ENCODE data around the gene PEX14. TPM values are rescaled to one million over a fixed set of nuclear protein-coding genes. Genes with fewer than 3 reads are reported as not detected.

Gene PEX14
- total and polyA plus RNA-seq, 2 experiments from 2014 or later = 17.6 to 19.6 TPM

- ATAC-seq = no peak
- Histone ChIP-seq H3K4me2 (no peak overlapping the region), H4K20me1 (replicated peaks; ENCODE audit: insufficient read depth) (peaks cover 24% of the 10 kb centered on the region), H3K36me3 (ENCODE audit: insufficient read depth) (no peaks in the 10 kb centered on the region), H3F3A (replicated peaks; ENCODE audit: low read depth) (0 out of 2 replicates have a peak, but pooled peaks cover 2% of the 10 kb centered on the region), H3K9me2 (ENCODE audit: insufficient read depth) (no peaks in the 10 kb centered on the region), H3K79me2 (replicated peaks; ENCODE audit: insufficient read depth) (peaks cover 99% of the 10 kb centered on the region), H3K4me1 (ENCODE audit: insufficient read depth) (no peaks in the 10 kb centered on the region), H2AFZ (no peak overlapping the region), H3K4me3 (no peak overlapping the region), H3K27ac (ENCODE audit: low read depth) (no peak overlapping the region), H3K27me3 (ENCODE audit: insufficient read depth) (no peaks in the 10 kb centered on the region)
- TF ChIP-seq ZNF462 (CRISPR knock-in tag; IDR thresholded peaks at IDR 0.05) (no peak), CTCF (conservative IDR thresholded peaks at IDR 0.05; ENCODE audit: low read depth in 2 of 2) (no peak), CREB1 (CRISPR knock-in tag; IDR thresholded peaks at IDR 0.05; ENCODE audit: low read depth) (no peak), NANOG (IDR thresholded peaks at IDR 0.05; ENCODE audit: borderline replicate concordance) (no peak), STAT1 (IDR thresholded peaks at IDR 0.05; ENCODE audit: unreplicated experiment) (no peak), EZH2 (IDR thresholded peaks at IDR 0.05; ENCODE audit: low read depth, unreplicated experiment) (no peak), ETS1 (IDR thresholded peaks at IDR 0.05) (no peak), REST (IDR thresholded peaks at IDR 0.05; ENCODE audit: unreplicated experiment) (no peak), ZNF331 (CRISPR knock-in tag; IDR thresholded peaks at IDR 0.05; ENCODE audit: low read depth) (no peak), JUNB (IDR thresholded peaks at IDR 0.05; ENCODE audit: unreplicated experiment) (no peak), EZH2phosphoT487 (IDR thresholded peaks at IDR 0.05; ENCODE audit: unreplicated experiment) (no peak)
- Mint-ChIP-seq H3K9me3 (no peaks in the 10 kb centered on the region; the same call in 2 of the 3 replicates), H3K4me1 (no peaks in the 10 kb centered on the region; the same call in 2 of the 3 replicates), H3K27ac (no peak overlapping the region), H3K36me3 (ENCODE audit: low read depth) (no peaks in the 10 kb centered on the region; the same call in 2 of the 3 replicates), H3K4me3 (no peak overlapping the region), H3K27me3 (ENCODE audit: insufficient read depth, low read depth, poor library complexity) (peaks cover 1% of the 10 kb centered on the region)
- DNase-seq (ENCODE audit: low spot score) = no peak
Observed at GRCh38 chr1:10484521-10484920, 9.8 kb downstream of the PEX14 start.

Measured in GM23338 (cell line).